Tibial nerve (tissue), 4 donors: Measurements from ENCODE around the gene DPEP2.

Experiments
- CTCF ChIP-seq, 5 experiments: fragments of 200-600 bp in 3 of 5; fragments of 450-650 bp in 2 of 5; sonication (generic) in 3 of 5; IDR thresholded peaks; one replicate each; pipeline ENCODE4 v1.5.1; 2016 to 2019; ENCODE audit warnings: antibody characterized with exemption in 5 of 5, mild to moderate bottlenecking in 3 of 5, moderate library complexity in 2 of 5
- EP300 ChIP-seq, 2 donors: sonication (generic); formaldehyde crosslinking; IDR thresholded peaks; one replicate each; pipeline ENCODE4 v1.6.1; 2017; ENCODE audit warnings: antibody characterized with exemption in 2 of 2, mild to moderate bottlenecking in 1 of 2
- POLR2A ChIP-seq, 2 donors: fragments of 450-650 bp; IDR thresholded peaks; one replicate each; pipeline ENCODE4 v1.6.1; 2017; ENCODE audit warnings: antibody characterized with exemption in 2 of 2, mild to moderate bottlenecking in 2 of 2, moderate library complexity in 2 of 2

- TF ChIP-seq POLR2A (IDR thresholded peaks at IDR 0.05) (no peak), CTCF (IDR thresholded peaks at IDR 0.05) (no peak), EP300 (IDR thresholded peaks at IDR 0.05) (no peak)
Measured at GRCh38 chr16:68009157-68009735, 10.0 kb upstream of the DPEP2 start.
